HCT116 (cell line): ENCODE measurements around the gene CDKL1. TPM values are rescaled to one million over a fixed set of nuclear protein-coding genes. Genes with fewer than 3 reads are reported as not detected.

Experiments
- ATAC-seq: fragments of 200-7000 bp; cut with Tn5 transposase; 2 replicates; pipeline ENCODE4 v1.9.1; 2020; ENCODE audit warnings: mild to moderate bottlenecking, moderate library complexity
- BruUV-seq: library from RNA; stranded (reverse); fragments of 400-500 nt; replicated peaks from 2 replicates; lab custom pipeline; 2021; lab: Mats Ljungman, UMichigan
- CTCF ChIA-PET: fragments of 300-600 bp; sonication (Branson Sonifier 250); formaldehyde crosslinking; loops from one replicate; lab custom pipeline; 2021; ENCODE audit warnings: antibody characterized with exemption; lab: Charles Lee
- POLR2A ChIA-PET: fragments of 300-600, 350-600 bp; sonication (Branson Sonifier 250); formaldehyde crosslinking; loops from one replicate; lab custom pipeline; 2021; ENCODE audit warnings: antibody characterized with exemption; lab: Charles Lee
- RAD21 ChIA-PET, 2 experiments: fragments of 300-600 bp; sonication (Branson Sonifier 250); formaldehyde crosslinking; loops; one replicate each; lab custom pipeline; 2023; ENCODE audit warnings: low total read pairs in 2 of 2; ENCODE audit not compliant: uncharacterized antibody in 2 of 2, unreplicated experiment in 2 of 2, low non-redundant PET in 1 of 2; lab: Charles Lee
- DNase-seq: peaks from one replicate; pipeline ENCODE4 v3.0.0-alpha.2; 2010; ENCODE audit warnings: low read depth, low spot score
- H2AFZ ChIP-seq: fragments of 200-600 bp; shearing (Covaris generic), sonication (generic); 2 replicates; pipeline ENCODE4 v1.6.1; 2017; ENCODE audit warnings: low read depth, mixed run types, mixed read lengths, antibody characterized with exemption, low read length; ENCODE audit not compliant: poor library complexity, severe bottlenecking
- H3K27ac ChIP-seq: 2 replicates; pipeline ENCODE4 v1.5.1; 2012; ENCODE audit warnings: low read depth, low read length
- H3K27me3 ChIP-seq: fragments of 200-600 bp; sonication (generic); 2 replicates; pipeline ENCODE4 v1.6.1; 2016; ENCODE audit warnings: mixed run types, low read length, mixed read lengths; ENCODE audit not compliant: insufficient read depth
- H3K36me3 ChIP-seq, 2 experiments: fragments of 200-500 bp in 1 of 2; fragments of 200-600 bp in 1 of 2; sonication (Bioruptor generic) in 1 of 2; sonication (generic) in 1 of 2; 2 replicates each; pipeline versions ENCODE4 v1.5.1 to v1.6.1; 2014 to 2016; ENCODE audit warnings: low read length in 2 of 2, inconsistent platforms in 1 of 2, mixed read lengths in 1 of 2, mixed run types in 1 of 2; ENCODE audit not compliant: insufficient read depth in 2 of 2, control insufficient read depth in 1 of 2
- H3K4me1 ChIP-seq, 2 experiments: fragments of 200-600 bp in 1 of 2; sonication (generic) in 1 of 2; 2 replicates each; pipeline versions ENCODE4 v1.5.1 to v1.6.1; 2012 to 2017; ENCODE audit warnings: low read length in 2 of 2, inconsistent platforms in 1 of 2, mild to moderate bottlenecking in 1 of 2, mixed read lengths in 1 of 2, mixed run types in 1 of 2, moderate library complexity in 1 of 2; ENCODE audit not compliant: insufficient read depth in 2 of 2, control insufficient read depth in 1 of 2
- H3K4me2 ChIP-seq: fragments of 200-600 bp; sonication (generic); 2 replicates; pipeline ENCODE4 v1.6.1; 2017; ENCODE audit warnings: mixed run types, low read length, mixed read lengths
- H3K4me3 ChIP-seq, 2 experiments: fragments of 200-600 bp in 1 of 2; sonication (generic) in 1 of 2; replicated peaks in 1 of 2; 2 replicates each; pipeline ENCODE4 v1.5.1; 2011 to 2016; ENCODE audit warnings: low read length in 2 of 2, control low read depth in 1 of 2, low read depth in 1 of 2, mild to moderate bottlenecking in 1 of 2, mixed read lengths in 1 of 2, mixed run types in 1 of 2
- H3K79me2 ChIP-seq: fragments of 200-600 bp; sonication (generic); 2 replicates; pipeline ENCODE4 v1.6.1; 2017; ENCODE audit warnings: mild to moderate bottlenecking, mixed run types, low read length, moderate library complexity, mixed read lengths; ENCODE audit not compliant: insufficient read depth
- H3K9ac ChIP-seq: fragments of 200-600 bp; sonication (generic); 2 replicates; pipeline ENCODE4 v1.6.1; 2016; ENCODE audit warnings: low read length, mixed read lengths
- H3K9me2 ChIP-seq: fragments of 200-600 bp; sonication (generic), shearing (Covaris generic); 2 replicates; pipeline ENCODE4 v1.6.1; 2017; ENCODE audit warnings: mixed run types, mild to moderate bottlenecking, moderate library complexity; ENCODE audit not compliant: insufficient read depth
- H3K9me3 ChIP-seq, 2 experiments: fragments of 200-500 bp in 1 of 2; fragments of 200-600 bp in 1 of 2; sonication (Bioruptor generic) in 1 of 2; sonication (generic) in 1 of 2; 2 replicates each; pipeline ENCODE4 v1.6.1; 2014 to 2017; ENCODE audit warnings: low read length in 2 of 2, mixed read lengths in 2 of 2, inconsistent platforms in 1 of 2, low read depth in 1 of 2, mild to moderate bottlenecking in 1 of 2, mixed run types in 1 of 2, moderate library complexity in 1 of 2; ENCODE audit not compliant: control insufficient read depth in 1 of 2, insufficient read depth in 1 of 2
- H4K20me1 ChIP-seq: fragments of 200-600 bp; sonication (generic), shearing (Covaris generic); 2 replicates; pipeline ENCODE4 v1.6.1; 2017; ENCODE audit warnings: mixed run types, mild to moderate bottlenecking, moderate library complexity; ENCODE audit not compliant: insufficient read depth
- CEBPB ChIP-seq: IDR thresholded peaks from 2 replicates; pipeline ENCODE4 v1.6.1; 2012; ENCODE audit warnings: low read depth
- EGR1 ChIP-seq: IDR thresholded peaks from 2 replicates; pipeline ENCODE4 v1.6.1; 2012; ENCODE audit warnings: low read depth
- JUND ChIP-seq: IDR thresholded peaks from 2 replicates; pipeline ENCODE4 v1.6.1; 2012
- POLR2A ChIP-seq: IDR thresholded peaks from 2 replicates; pipeline ENCODE4 v1.7.0; 2011; ENCODE audit warnings: borderline replicate concordance; ENCODE audit not compliant: insufficient read depth, insufficient read length; ENCODE audit errors: extremely low read depth
- SIN3A ChIP-seq: IDR thresholded peaks from 2 replicates; pipeline ENCODE4 v1.6.1; 2012; ENCODE audit warnings: low read depth
- SP1 ChIP-seq: IDR thresholded peaks from 2 replicates; pipeline ENCODE4 v1.6.1; 2012; ENCODE audit warnings: low read depth
- intact Hi-C: fragments of 100-400 bp; cut with micrococcal nuclease; formaldehyde crosslinking; loops from 2 replicates; pipeline ENCODE4 v1.10.0; 2022
- total RNA-seq: library from RNA; stranded (reverse); gene quantifications from one replicate; pipeline ENCODE4 v1.2.1, GENCODE V29; 2021; ENCODE audit not compliant: unreplicated experiment
- TF ChIP-seq, protein P1 (sequence below): IDR thresholded peaks from 2 replicates; pipeline ENCODE4 v1.6.1; 2012
- TF ChIP-seq, protein P2 (sequence below): IDR thresholded peaks from 2 replicates; pipeline ENCODE4 v1.6.1; 2012; ENCODE audit warnings: low read depth
- TF ChIP-seq, protein P3 (sequence below): IDR thresholded peaks from 2 replicates; pipeline ENCODE4 v1.6.1; 2011; ENCODE audit warnings: mild to moderate bottlenecking, low read length, moderate library complexity; ENCODE audit not compliant: insufficient replicate concordance; ENCODE audit errors: extremely low read depth

The CDKL1 gene
- total RNA-seq, 1 experiment from 2014 or later = 7.1 TPM

DNA sequence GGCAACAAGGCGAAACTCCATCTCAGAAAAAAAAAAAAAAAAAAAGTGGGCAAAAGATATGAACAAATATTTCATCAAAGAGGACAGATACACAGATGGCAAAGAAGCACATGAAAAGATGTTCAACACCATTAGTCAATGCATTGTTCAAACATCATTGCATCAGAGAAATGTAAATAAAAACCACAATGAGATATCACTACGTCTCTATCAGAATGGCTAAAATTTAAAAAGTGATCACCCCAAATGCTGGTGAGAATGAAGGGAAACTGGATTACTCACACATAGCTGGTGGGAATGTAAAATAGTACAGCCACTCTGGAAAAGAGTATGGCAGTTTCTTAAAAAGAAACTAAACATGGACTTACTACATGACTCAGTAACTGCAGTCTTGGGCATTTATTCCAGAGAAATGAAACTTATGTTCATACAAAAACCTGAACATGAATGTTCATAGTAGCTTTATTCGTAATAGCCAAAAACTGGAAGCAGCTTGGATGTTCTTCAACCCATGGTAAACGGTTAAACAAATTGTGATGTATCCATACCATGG, 88.2 kb downstream of the CDKL1 start:
- Histone ChIP-seq H3K4me1 (peaks cover 0 to 25% of the 10 kb centered on the region in 2 experiments; a peak in 3 of 4 replicates), H3K27me3 (no peaks in the 10 kb centered on the region), H2AFZ (no peak overlapping the region), H3K9ac (no peak overlapping the region), H3K9me3 (no peaks in the 10 kb centered on the region), H3K4me2 (no peak overlapping the region), H3K27ac (no peak overlapping the region), H3K79me2 (peaks cover 67% of the 10 kb centered on the region), H3K9me2 (no peaks in the 10 kb centered on the region), H3K36me3 (no peaks in the 10 kb centered on the region; a peak in 1 of 4 replicates), H3K4me3 (no peak overlapping the region), H4K20me1 (no peaks in the 10 kb centered on the region)
- ChIA-PET CTCF (interaction anchor here (1.2 kb wide), 1 partner anchor 10 kb away, joined by 3 read pairs; no protein-coding TSS in a partner anchor), RAD21 (no interaction called here), POLR2A (no interaction called here)
- no TSS peak for BruUV-seq
- no peak for DNase-seq
- ATAC-seq = no peak
- intact Hi-C loops = no loop called here
- TF ChIP-seq EGR1 (no peak), SIN3A (no peak), CEBPB (no peak), JUND (no peak), SP1 (no peak), POLR2A (no peak)
- TF ChIP-seq, protein P1, sequence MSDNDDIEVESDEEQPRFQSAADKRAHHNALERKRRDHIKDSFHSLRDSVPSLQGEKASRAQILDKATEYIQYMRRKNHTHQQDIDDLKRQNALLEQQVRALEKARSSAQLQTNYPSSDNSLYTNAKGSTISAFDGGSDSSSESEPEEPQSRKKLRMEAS = no peak
- TF ChIP-seq, protein P2, sequence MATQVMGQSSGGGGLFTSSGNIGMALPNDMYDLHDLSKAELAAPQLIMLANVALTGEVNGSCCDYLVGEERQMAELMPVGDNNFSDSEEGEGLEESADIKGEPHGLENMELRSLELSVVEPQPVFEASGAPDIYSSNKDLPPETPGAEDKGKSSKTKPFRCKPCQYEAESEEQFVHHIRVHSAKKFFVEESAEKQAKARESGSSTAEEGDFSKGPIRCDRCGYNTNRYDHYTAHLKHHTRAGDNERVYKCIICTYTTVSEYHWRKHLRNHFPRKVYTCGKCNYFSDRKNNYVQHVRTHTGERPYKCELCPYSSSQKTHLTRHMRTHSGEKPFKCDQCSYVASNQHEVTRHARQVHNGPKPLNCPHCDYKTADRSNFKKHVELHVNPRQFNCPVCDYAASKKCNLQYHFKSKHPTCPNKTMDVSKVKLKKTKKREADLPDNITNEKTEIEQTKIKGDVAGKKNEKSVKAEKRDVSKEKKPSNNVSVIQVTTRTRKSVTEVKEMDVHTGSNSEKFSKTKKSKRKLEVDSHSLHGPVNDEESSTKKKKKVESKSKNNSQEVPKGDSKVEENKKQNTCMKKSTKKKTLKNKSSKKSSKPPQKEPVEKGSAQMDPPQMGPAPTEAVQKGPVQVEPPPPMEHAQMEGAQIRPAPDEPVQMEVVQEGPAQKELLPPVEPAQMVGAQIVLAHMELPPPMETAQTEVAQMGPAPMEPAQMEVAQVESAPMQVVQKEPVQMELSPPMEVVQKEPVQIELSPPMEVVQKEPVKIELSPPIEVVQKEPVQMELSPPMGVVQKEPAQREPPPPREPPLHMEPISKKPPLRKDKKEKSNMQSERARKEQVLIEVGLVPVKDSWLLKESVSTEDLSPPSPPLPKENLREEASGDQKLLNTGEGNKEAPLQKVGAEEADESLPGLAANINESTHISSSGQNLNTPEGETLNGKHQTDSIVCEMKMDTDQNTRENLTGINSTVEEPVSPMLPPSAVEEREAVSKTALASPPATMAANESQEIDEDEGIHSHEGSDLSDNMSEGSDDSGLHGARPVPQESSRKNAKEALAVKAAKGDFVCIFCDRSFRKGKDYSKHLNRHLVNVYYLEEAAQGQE = no peak
- TF ChIP-seq, protein P3, sequence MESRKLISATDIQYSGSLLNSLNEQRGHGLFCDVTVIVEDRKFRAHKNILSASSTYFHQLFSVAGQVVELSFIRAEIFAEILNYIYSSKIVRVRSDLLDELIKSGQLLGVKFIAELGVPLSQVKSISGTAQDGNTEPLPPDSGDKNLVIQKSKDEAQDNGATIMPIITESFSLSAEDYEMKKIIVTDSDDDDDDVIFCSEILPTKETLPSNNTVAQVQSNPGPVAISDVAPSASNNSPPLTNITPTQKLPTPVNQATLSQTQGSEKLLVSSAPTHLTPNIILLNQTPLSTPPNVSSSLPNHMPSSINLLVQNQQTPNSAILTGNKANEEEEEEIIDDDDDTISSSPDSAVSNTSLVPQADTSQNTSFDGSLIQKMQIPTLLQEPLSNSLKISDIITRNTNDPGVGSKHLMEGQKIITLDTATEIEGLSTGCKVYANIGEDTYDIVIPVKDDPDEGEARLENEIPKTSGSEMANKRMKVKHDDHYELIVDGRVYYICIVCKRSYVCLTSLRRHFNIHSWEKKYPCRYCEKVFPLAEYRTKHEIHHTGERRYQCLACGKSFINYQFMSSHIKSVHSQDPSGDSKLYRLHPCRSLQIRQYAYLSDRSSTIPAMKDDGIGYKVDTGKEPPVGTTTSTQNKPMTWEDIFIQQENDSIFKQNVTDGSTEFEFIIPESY = no peak
